Measurements from ENCODE around the gene HOXB3. TPM values are rescaled to one million over a fixed set of nuclear protein-coding genes. Genes with fewer than 3 reads are reported as not detected.

The HOXB3 gene
- total RNA-seq, 1 experiment from 2014 or later = not detected

GRCh38 chr17:48625495-48626244, 35.6 kb upstream of the HOXB3 start:
- H2BK12ac ChIP-seq (ENCODE audit: insufficient read length, low read depth, low read length) = no peak overlapping the region
- Mint-ChIP-seq H3K4me1 (peaks cover 7 to 12% of the 10 kb centered on the region in 2 experiments), H3K4me3 (peak overlapping the region; percentile 25 to 77), H3K27me3 (ENCODE audit: low read depth) (peaks cover 100% of the 10 kb centered on the region), H3K27ac (no peak overlapping the region), H3K36me3 (ENCODE audit: insufficient read depth in 1 of 3, low read depth in 3 of 3) (peaks cover 0 to 2% (median 0%) of the 10 kb centered on the region in 3 experiments; a peak in 1 of 7 replicates), H3K9me3 (peaks cover 3 to 18% of the 10 kb centered on the region in 2 experiments; a peak in 4 of 5 replicates)
- no peaks in the 10 kb centered on the region; the same call in 1 of the 2 replicates for H3K4me1 ChIP-seq (ENCODE audit: insufficient read depth, low read length)
- H4K91ac ChIP-seq (ENCODE audit: insufficient read length, low read depth, low read length) = no peak overlapping the region
- WGBS (ENCODE audit: extremely low coverage, insufficient read length, low lambda C conversion rate) = no CpG with 5 or more reads among the region's 69 CpGs
- H2BK5ac ChIP-seq (ENCODE audit: insufficient read length, low read length) = no peak overlapping the region
- no peaks in the 10 kb centered on the region for H3K9me3 ChIP-seq (ENCODE audit: control insufficient read depth, low read depth, low read length)
- H3K23ac ChIP-seq (ENCODE audit: insufficient read length, low read depth, low read length) = no peak overlapping the region
- H2BK15ac ChIP-seq (ENCODE audit: low read depth, low read length) = no peak overlapping the region
- no peak overlapping the region for H4K8ac ChIP-seq (replicated peaks; ENCODE audit: insufficient read length, low read depth, low read length)
- no peak overlapping the region for H3K56ac ChIP-seq (ENCODE audit: insufficient read length, low read depth, low read length)
- H3K79me1 ChIP-seq (ENCODE audit: insufficient read depth, low read depth, low read length, poor library complexity, severe bottlenecking) = no peaks in the 10 kb centered on the region
- no peak overlapping the region for H3K9ac ChIP-seq (ENCODE audit: extremely low read depth, insufficient read length, low read length)
- no peak overlapping the region for H2BK120ac ChIP-seq (ENCODE audit: low read depth, low read length, poor library complexity, severe bottlenecking)
- peak; percentile 75 for DNase-seq
- TF ChIP-seq, protein P1, sequence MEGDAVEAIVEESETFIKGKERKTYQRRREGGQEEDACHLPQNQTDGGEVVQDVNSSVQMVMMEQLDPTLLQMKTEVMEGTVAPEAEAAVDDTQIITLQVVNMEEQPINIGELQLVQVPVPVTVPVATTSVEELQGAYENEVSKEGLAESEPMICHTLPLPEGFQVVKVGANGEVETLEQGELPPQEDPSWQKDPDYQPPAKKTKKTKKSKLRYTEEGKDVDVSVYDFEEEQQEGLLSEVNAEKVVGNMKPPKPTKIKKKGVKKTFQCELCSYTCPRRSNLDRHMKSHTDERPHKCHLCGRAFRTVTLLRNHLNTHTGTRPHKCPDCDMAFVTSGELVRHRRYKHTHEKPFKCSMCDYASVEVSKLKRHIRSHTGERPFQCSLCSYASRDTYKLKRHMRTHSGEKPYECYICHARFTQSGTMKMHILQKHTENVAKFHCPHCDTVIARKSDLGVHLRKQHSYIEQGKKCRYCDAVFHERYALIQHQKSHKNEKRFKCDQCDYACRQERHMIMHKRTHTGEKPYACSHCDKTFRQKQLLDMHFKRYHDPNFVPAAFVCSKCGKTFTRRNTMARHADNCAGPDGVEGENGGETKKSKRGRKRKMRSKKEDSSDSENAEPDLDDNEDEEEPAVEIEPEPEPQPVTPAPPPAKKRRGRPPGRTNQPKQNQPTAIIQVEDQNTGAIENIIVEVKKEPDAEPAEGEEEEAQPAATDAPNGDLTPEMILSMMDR (conservative IDR thresholded peaks at IDR 0.05) = no peak
- no peak overlapping the region for H3K27ac ChIP-seq (ENCODE audit: insufficient read length, low read depth, low read length)
- no peaks in the 10 kb centered on the region for H3K79me2 ChIP-seq (ENCODE audit: insufficient read depth, low read length)
- no peak overlapping the region for H3T11ph ChIP-seq (ENCODE audit: low read length)
- H3K18ac ChIP-seq (ENCODE audit: insufficient read length, low read depth, low read length) = no peak overlapping the region
- H4K20me1 ChIP-seq (ENCODE audit: control insufficient read depth, insufficient read depth, insufficient read length) = no peaks in the 10 kb centered on the region
- no peak overlapping the region for H3K4ac ChIP-seq (ENCODE audit: low read depth, low read length)
- H3K4me2 ChIP-seq (ENCODE audit: insufficient read depth, insufficient read length, low read length) = no peak overlapping the region
- no peak overlapping the region for H2AK5ac ChIP-seq (ENCODE audit: insufficient read length, low read length)
- peaks cover 5% of the 10 kb centered on the region for H3K23me2 ChIP-seq (ENCODE audit: insufficient read length, low read depth, low read length, poor library complexity, severe bottlenecking)
- H3K27me3 ChIP-seq (ENCODE audit: insufficient read depth, low read length) = peaks cover 99% of the 10 kb centered on the region
- no peak overlapping the region for H3K14ac ChIP-seq (ENCODE audit: insufficient read depth, low read length)
- H2AFZ ChIP-seq (ENCODE audit: low read length) = no peak overlapping the region
- no peak overlapping the region for H4K5ac ChIP-seq (ENCODE audit: insufficient read length, low read depth, low read length)
- H2BK20ac ChIP-seq (ENCODE audit: low read depth, low read length, poor library complexity, severe bottlenecking) = no peak overlapping the region
